ENCODE data around the gene ENPEP. TPM values are rescaled to one million over a fixed set of nuclear protein-coding genes. Genes with fewer than 3 reads are reported as not detected.
"Not testable (repeated sequence)": the region's sequence is repeated elsewhere in the genome, so short reads cannot be mapped to it uniquely, and the experiment has no call there.

Gene ENPEP
- total RNA-seq, 1 donor from 2014 or later = 2.4 TPM

GRCh38 chr4:110544594-110544993, 68.6 kb downstream of the ENPEP start:
- no peak overlapping the region for H3K4me3 Mint-ChIP-seq (ENCODE audit: unreplicated experiment)
- no peak overlapping the region for H3K27ac Mint-ChIP-seq (ENCODE audit: unreplicated experiment)
- TF ChIP-seq, protein P1, sequence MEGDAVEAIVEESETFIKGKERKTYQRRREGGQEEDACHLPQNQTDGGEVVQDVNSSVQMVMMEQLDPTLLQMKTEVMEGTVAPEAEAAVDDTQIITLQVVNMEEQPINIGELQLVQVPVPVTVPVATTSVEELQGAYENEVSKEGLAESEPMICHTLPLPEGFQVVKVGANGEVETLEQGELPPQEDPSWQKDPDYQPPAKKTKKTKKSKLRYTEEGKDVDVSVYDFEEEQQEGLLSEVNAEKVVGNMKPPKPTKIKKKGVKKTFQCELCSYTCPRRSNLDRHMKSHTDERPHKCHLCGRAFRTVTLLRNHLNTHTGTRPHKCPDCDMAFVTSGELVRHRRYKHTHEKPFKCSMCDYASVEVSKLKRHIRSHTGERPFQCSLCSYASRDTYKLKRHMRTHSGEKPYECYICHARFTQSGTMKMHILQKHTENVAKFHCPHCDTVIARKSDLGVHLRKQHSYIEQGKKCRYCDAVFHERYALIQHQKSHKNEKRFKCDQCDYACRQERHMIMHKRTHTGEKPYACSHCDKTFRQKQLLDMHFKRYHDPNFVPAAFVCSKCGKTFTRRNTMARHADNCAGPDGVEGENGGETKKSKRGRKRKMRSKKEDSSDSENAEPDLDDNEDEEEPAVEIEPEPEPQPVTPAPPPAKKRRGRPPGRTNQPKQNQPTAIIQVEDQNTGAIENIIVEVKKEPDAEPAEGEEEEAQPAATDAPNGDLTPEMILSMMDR (IDR thresholded peaks at IDR 0.05; ENCODE audit: partially characterized antibody, unreplicated experiment) = no peak
- no peaks in the 10 kb centered on the region for H3K4me1 Mint-ChIP-seq (ENCODE audit: low read depth, unreplicated experiment)
- no peak for DNase-seq
- no peaks in the 10 kb centered on the region for H3K27me3 Mint-ChIP-seq (ENCODE audit: unreplicated experiment)
- no peaks in the 10 kb centered on the region for H3K9me3 Mint-ChIP-seq (ENCODE audit: unreplicated experiment)
- H3K36me3 Mint-ChIP-seq (ENCODE audit: unreplicated experiment) = no peaks in the 10 kb centered on the region

- H3K36me3 Mint-ChIP-seq (ENCODE audit: unreplicated experiment) = no peaks in the 10 kb centered on the region
- no peaks in the 10 kb centered on the region for H3K27me3 Mint-ChIP-seq (ENCODE audit: unreplicated experiment)
- TF ChIP-seq, protein P1 (IDR thresholded peaks at IDR 0.05; ENCODE audit: partially characterized antibody, unreplicated experiment) = no peak
- no peak for DNase-seq
- H3K9me3 Mint-ChIP-seq (ENCODE audit: unreplicated experiment) = no peaks in the 10 kb centered on the region
- no peak overlapping the region for H3K4me3 Mint-ChIP-seq (ENCODE audit: unreplicated experiment)
- H3K27ac Mint-ChIP-seq (ENCODE audit: unreplicated experiment) = no peak overlapping the region
- no peaks in the 10 kb centered on the region for H3K4me1 Mint-ChIP-seq (ENCODE audit: low read depth, unreplicated experiment)
Observed at GRCh38 chr4:110550260-110550659, 74.3 kb downstream of the ENPEP start.

DNA sequence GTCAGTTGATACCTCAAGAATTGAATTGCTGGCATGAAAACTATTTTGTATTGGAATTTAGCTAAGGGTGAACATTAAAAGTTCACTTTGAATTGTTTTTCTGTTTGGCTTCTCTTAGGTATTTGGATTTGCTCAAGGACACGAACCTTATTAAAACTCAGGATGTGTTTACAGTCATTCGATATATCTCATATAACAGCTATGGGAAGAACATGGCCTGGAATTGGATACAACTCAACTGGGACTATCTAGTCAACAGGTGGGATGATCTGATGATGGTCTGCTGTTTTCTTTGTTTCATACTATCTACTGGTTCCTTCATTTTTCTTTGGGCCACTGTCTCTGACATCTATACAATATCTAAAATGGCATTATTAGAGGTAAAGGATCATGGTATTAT, 77.2 kb downstream of the ENPEP start:
- H3K27ac Mint-ChIP-seq (ENCODE audit: unreplicated experiment) = no peak overlapping the region
- no peaks in the 10 kb centered on the region for H3K36me3 Mint-ChIP-seq (ENCODE audit: unreplicated experiment)
- H3K4me1 Mint-ChIP-seq (ENCODE audit: low read depth, unreplicated experiment) = no peaks in the 10 kb centered on the region
- H3K27me3 Mint-ChIP-seq (ENCODE audit: unreplicated experiment) = no peaks in the 10 kb centered on the region
- DNase-seq = no peak
- TF ChIP-seq, protein P1 (IDR thresholded peaks at IDR 0.05; ENCODE audit: partially characterized antibody, unreplicated experiment) = no peak
- no peak overlapping the region for H3K4me3 Mint-ChIP-seq (ENCODE audit: unreplicated experiment)
- H3K9me3 Mint-ChIP-seq (ENCODE audit: unreplicated experiment) = no peaks in the 10 kb centered on the region

DNA sequence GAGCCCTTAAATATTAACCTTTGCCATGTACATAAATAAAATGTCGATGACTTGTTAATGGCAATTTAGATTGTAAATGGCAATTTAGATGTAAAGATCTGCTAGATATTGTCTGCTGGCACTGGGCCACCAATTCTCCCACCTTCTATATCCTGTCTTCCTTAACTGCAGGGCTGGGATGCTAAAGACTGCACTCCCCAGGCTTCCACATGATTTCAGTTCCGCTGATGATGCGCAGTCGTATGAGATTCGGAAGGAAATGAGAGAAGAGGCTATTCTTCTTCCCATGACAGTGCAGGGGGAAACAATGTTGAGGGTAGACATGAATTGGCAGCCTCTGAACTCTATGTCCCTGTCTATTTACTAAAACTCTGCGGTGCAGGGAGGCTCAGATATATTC, 91.3 kb downstream of the ENPEP start:
- no peaks in the 10 kb centered on the region for H3K4me1 Mint-ChIP-seq (ENCODE audit: low read depth, unreplicated experiment)
- H3K27me3 Mint-ChIP-seq (ENCODE audit: unreplicated experiment) = peaks cover under 1% of the 10 kb centered on the region
- no peak for DNase-seq
- TF ChIP-seq, protein P1 (IDR thresholded peaks at IDR 0.05; ENCODE audit: partially characterized antibody, unreplicated experiment) = no peak
- H3K9me3 Mint-ChIP-seq (ENCODE audit: unreplicated experiment) = peaks cover 2% of the 10 kb centered on the region
- no peaks in the 10 kb centered on the region for H3K36me3 Mint-ChIP-seq (ENCODE audit: unreplicated experiment)
- H3K27ac Mint-ChIP-seq (ENCODE audit: unreplicated experiment) = no peak overlapping the region
- no peak overlapping the region for H3K4me3 Mint-ChIP-seq (ENCODE audit: unreplicated experiment)

- not testable (repeated sequence) for DNase-seq; H3K27me3 Mint-ChIP-seq (ENCODE audit: unreplicated experiment); H3K27ac Mint-ChIP-seq (ENCODE audit: unreplicated experiment); H3K4me1 Mint-ChIP-seq (ENCODE audit: low read depth, unreplicated experiment); H3K4me3 Mint-ChIP-seq (ENCODE audit: unreplicated experiment); H3K36me3 Mint-ChIP-seq (ENCODE audit: unreplicated experiment); H3K9me3 Mint-ChIP-seq (ENCODE audit: unreplicated experiment)
Observed at GRCh38 chr4:110576696-110577095, 100.7 kb downstream of the ENPEP start.

Measured in glutamatergic neuron (in vitro differentiated cells).